ENCODE results near the gene TCF25. TPM values are rescaled to one million over a fixed set of nuclear protein-coding genes. Genes with fewer than 3 reads are reported as not detected.

TCF25 gene
- total and polyA plus RNA-seq, 12 donors = 177 to 438 (median 213) TPM

GRCh38 chr16:89887243-89887642, 13.9 kb downstream of the TCF25 start:
- DNase-seq = no peak
- H3K36me3 ChIP-seq (replicated peaks in 1 of 2) = peaks cover 0 to 91% of the 10 kb centered on the region in 2 donors
- 93 to 95% (median 94%) methylated on average over 14 of the region's 14 CpGs for WGBS, 4 donors
- no peak for TF ChIP-seq POLR2A (IDR thresholded peaks at IDR 0.05)
- TF ChIP-seq CTCF (IDR thresholded peaks at IDR 0.05) = no peak
- no peaks in the 10 kb centered on the region for H3K9me3 ChIP-seq (replicated peaks in 1 of 3)
- peaks cover 0 to 16% of the 10 kb centered on the region in 2 donors for H3K4me1 ChIP-seq (replicated peaks in 1 of 2)
- intact Hi-C loops (cut with DNase I) = no loop called here
- no peak overlapping the region for H3K27ac ChIP-seq
- no peaks in the 10 kb centered on the region for H3K27me3 ChIP-seq
- H3K4me3 ChIP-seq = no peak overlapping the region

- TF ChIP-seq CTCF (IDR thresholded peaks at IDR 0.05) = no peak
- TF ChIP-seq POLR2A (IDR thresholded peaks at IDR 0.05) = no peak
- no peaks in the 10 kb centered on the region for H3K9me3 ChIP-seq (replicated peaks in 1 of 3)
- peaks cover 0 to 25% of the 10 kb centered on the region in 2 donors for H3K4me1 ChIP-seq (replicated peaks in 1 of 2)
- 55 to 77% (median 69%) methylated on average over 8 to 9 of the region's 9 CpGs for whole genome bisulfite sequencing, 4 donors
- intact Hi-C loops (cut with DNase I) = no loop called here
- H3K27me3 ChIP-seq = no peaks in the 10 kb centered on the region
- H3K4me3 ChIP-seq = no peak overlapping the region
- DNase-seq = peak in 1 of 7 donors; percentile 29
- H3K27ac ChIP-seq = no peak overlapping the region
- H3K36me3 ChIP-seq (replicated peaks in 1 of 2) = peaks cover 0 to 95% of the 10 kb centered on the region in 2 donors
Measured at GRCh38 chr16:89890200-89890599, 16.8 kb downstream of the TCF25 start.

GRCh38 chr16:89890886-89891657, 17.7 kb downstream of the TCF25 start:
- intact Hi-C loops (cut with DNase I) = no loop called here
- Histone ChIP-seq H3K4me3 (no peak overlapping the region), H3K27ac (peak overlapping the region in 1 of 5 donors; percentile 26), H3K36me3 (replicated peaks in 1 of 2) (peaks cover 0 to 95% of the 10 kb centered on the region in 2 donors), H3K27me3 (no peaks in the 10 kb centered on the region), H3K4me1 (replicated peaks in 1 of 2) (peaks cover 0 to 25% of the 10 kb centered on the region in 2 donors), H3K9me3 (replicated peaks in 1 of 3) (no peaks in the 10 kb centered on the region)
- DNase-seq = peak in 6 of 7 donors; percentile 57 to 78 (median 68)
- 62 to 74% (median 71%) methylated on average over 8 to 16 of the region's 16 CpGs for WGBS, 4 donors
- no peak for TF ChIP-seq CTCF (IDR thresholded peaks at IDR 0.05)
- TF ChIP-seq POLR2A (IDR thresholded peaks at IDR 0.05) = no peak

GRCh38 chr16:89892055-89892630, 18.8 kb downstream of the TCF25 start:
- TF ChIP-seq CTCF (IDR thresholded peaks at IDR 0.05) = no peak
- no peak for TF ChIP-seq POLR2A (IDR thresholded peaks at IDR 0.05)
- DNase-seq = no peak
- H3K4me3 ChIP-seq = no peak overlapping the region
- peaks cover 0 to 25% of the 10 kb centered on the region in 2 donors for H3K4me1 ChIP-seq (replicated peaks in 1 of 2)
- no peak overlapping the region for H3K27ac ChIP-seq
- intact Hi-C loops (cut with DNase I) = no loop called here
- no peaks in the 10 kb centered on the region for H3K27me3 ChIP-seq
- H3K36me3 ChIP-seq (replicated peaks in 1 of 2) = peaks cover 0 to 95% of the 10 kb centered on the region in 2 donors
- whole genome bisulfite sequencing, 4 donors = 89 to 94% (median 89%) methylated on average over 12 to 18 of the region's 18 CpGs
- H3K9me3 ChIP-seq (replicated peaks in 1 of 3) = no peaks in the 10 kb centered on the region

Data from adrenal gland (tissue), 12 donors.